A549 (cell line): ENCODE results near the gene YIPF1.

ENCODE experiments used
- BCL3 ChIP-seq: fragments of >200 bp; sonication (Bioruptor Twin); formaldehyde crosslinking; IDR thresholded peaks from 3 replicates; pipeline ENCODE4 v1.6.1; 2016
- BHLHE40 ChIP-seq: IDR thresholded peaks from 2 replicates; pipeline ENCODE4 v1.6.1; 2012; ENCODE audit warnings: low read depth, low read length, inconsistent platforms
- CTCF ChIP-seq: fragments of >200 bp; sonication (Bioruptor Twin); formaldehyde crosslinking; IDR thresholded peaks from 3 replicates; pipeline ENCODE4 v1.5.1; 2016
- E2F6 ChIP-seq: IDR thresholded peaks from 2 replicates; pipeline ENCODE4 v1.6.1; 2012; ENCODE audit warnings: low read depth, borderline replicate concordance
- ELK1 ChIP-seq: fragments of 150-350 bp; IDR thresholded peaks from 2 replicates; pipeline ENCODE4 v1.6.1; 2014; ENCODE audit warnings: low read depth, mild to moderate bottlenecking, low read length
- HOXA7 ChIP-seq: fragments of 250-450 bp; sonication (Bioruptor Pico); IDR thresholded peaks from 2 replicates; pipeline ENCODE4 v1.5.0; 2020; ENCODE audit warnings: mild to moderate bottlenecking, moderate library complexity
- KDM5A ChIP-seq: fragments of 200-600 bp; sonication (generic); IDR thresholded peaks from 2 replicates; pipeline ENCODE4 v1.6.1; 2016; ENCODE audit warnings: antibody characterized with exemption, mild to moderate bottlenecking
- MAX ChIP-seq: IDR thresholded peaks from 2 replicates; pipeline ENCODE4 v1.6.1; 2012
- POLR2A ChIP-seq: IDR thresholded peaks from 2 replicates; pipeline ENCODE4 v1.6.1; 2012; ENCODE audit warnings: mild to moderate bottlenecking, low read length
- REST ChIP-seq: fragments of 200-600 bp; sonication (generic); IDR thresholded peaks from 2 replicates; pipeline ENCODE4 v1.6.1; 2016; ENCODE audit warnings: antibody characterized with exemption, mild to moderate bottlenecking, moderate library complexity

- TF ChIP-seq CTCF (no peak), MAX (peak; percentile 75; the same call in 1 of the 2 replicates), BHLHE40 (peak; percentile 52; the same call in 1 of the 2 replicates), ELK1 (no peak), BCL3 (no peak; the same call in 2 of the 3 replicates), E2F6 (no peak), POLR2A (peak; percentile 64), KDM5A (no peak), HOXA7 (CRISPR knock-in tag) (no peak), REST (no peak)
Measured at GRCh38 chr1:53837924-53838653, 51.5 kb downstream of the YIPF1 start, which contains the start of gene NDC1.
